H1 (cell line): ENCODE measurements around the gene CACNG1. TPM values are rescaled to one million over a fixed set of nuclear protein-coding genes. Genes with fewer than 3 reads are reported as not detected.

Experiments
- CTCF ChIA-PET: fragments of 300-600 bp; sonication (Branson Sonifier 250); formaldehyde crosslinking; loops from one replicate; lab custom pipeline; 2021; ENCODE audit not compliant: partially characterized antibody; lab: Charles Lee
- POLR2A ChIA-PET: fragments of 300-600 bp; sonication (Branson Sonifier 250); formaldehyde crosslinking; loops from one replicate; lab custom pipeline; 2021; ENCODE audit warnings: inconsistent platforms; ENCODE audit not compliant: partially characterized antibody; lab: Charles Lee
- DNase-seq, 2 experiments: peaks; one replicate each; pipeline versions ENCODE4 v3.0.0 to v3.0.0-alpha.2; 2010 to 2022; ENCODE audit warnings: low spot score in 2 of 2, low read depth in 1 of 2, mixed read lengths in 1 of 2
- FAIRE-seq: peaks from 2 replicates; lab custom pipeline; 2011; peaks lifted over from hg19 to GRCh38; lab: Jason Lieb, UNC
- H2AFZ ChIP-seq: 2 replicates; pipeline ENCODE4 v1.8.1; 2012; ENCODE audit warnings: low read length, inconsistent platforms
- H2AK5ac ChIP-seq: 2 replicates; pipeline ENCODE4 v1.6.1; 2013; ENCODE audit warnings: low read depth, low read length
- H2BK120ac ChIP-seq: replicated peaks from 2 replicates; pipeline ENCODE3; 2013; ENCODE audit warnings: low read depth, low read length, inconsistent platforms
- H2BK12ac ChIP-seq: 2 replicates; pipeline ENCODE4 v1.6.1; 2013; ENCODE audit warnings: low read depth, low read length
- H2BK15ac ChIP-seq: 2 replicates; pipeline ENCODE4 v1.6.1; 2013; ENCODE audit warnings: low read length
- H2BK20ac ChIP-seq: 2 replicates; pipeline ENCODE4 v1.6.1; 2013; ENCODE audit warnings: low read length
- H2BK5ac ChIP-seq: 2 replicates; pipeline ENCODE4 v1.6.1; 2013; ENCODE audit warnings: low read depth, low read length
- H3K14ac ChIP-seq: 2 replicates; pipeline ENCODE4 v1.6.1; 2013; ENCODE audit warnings: inconsistent platforms; ENCODE audit not compliant: insufficient read length
- H3K18ac ChIP-seq: 2 replicates; pipeline ENCODE4 v1.6.1; 2013; ENCODE audit warnings: low read length; ENCODE audit errors: extremely low read depth
- H3K23ac ChIP-seq: 2 replicates; pipeline ENCODE4 v1.6.1; 2013; ENCODE audit warnings: inconsistent platforms; ENCODE audit not compliant: insufficient read length
- H3K23me2 ChIP-seq: 2 replicates; pipeline ENCODE4 v1.6.1; 2013; ENCODE audit warnings: low read depth, low read length
- H3K27ac ChIP-seq: 2 replicates; pipeline ENCODE4 v1.6.1; 2011; ENCODE audit warnings: low read depth, low read length, inconsistent platforms
- H3K27me3 ChIP-seq, 4 experiments: replicated peaks in 1 of 4; 1 replicate in 1 of 4; 2 replicates in 3 of 4; pipeline versions ENCODE4 v1.6.1 to v1.8.1; 2011 to 2013; ENCODE audit warnings: low read length in 3 of 4, mild to moderate bottlenecking in 3 of 4, inconsistent platforms in 2 of 4, mixed read lengths in 2 of 4, moderate library complexity in 1 of 4; ENCODE audit not compliant: control insufficient read depth in 3 of 4, insufficient read depth in 3 of 4; ENCODE audit errors: extremely low read depth in 1 of 4
- H3K36me3 ChIP-seq, 4 experiments: 2 replicates each; pipeline versions ENCODE4 v1.6.1 to v1.8.1; 2011 to 2013; ENCODE audit warnings: mild to moderate bottlenecking in 4 of 4, low read length in 3 of 4, moderate library complexity in 2 of 4, control low read depth in 1 of 4, inconsistent platforms in 1 of 4; ENCODE audit not compliant: insufficient read depth in 4 of 4, control insufficient read depth in 2 of 4
- H3K4ac ChIP-seq: replicated peaks from 2 replicates; pipeline ENCODE3; 2013; ENCODE audit warnings: low read length, low read depth, mixed read lengths, inconsistent platforms; ENCODE audit not compliant: insufficient read length
- H3K4me1 ChIP-seq, 4 experiments: replicated peaks in 1 of 4; 1 replicate in 1 of 4; 2 replicates in 3 of 4; pipeline versions ENCODE4 v1.6.1 to v1.8.1; 2011 to 2013; ENCODE audit warnings: low read length in 3 of 4, inconsistent platforms in 2 of 4, mixed read lengths in 1 of 4; ENCODE audit not compliant: insufficient read depth in 4 of 4, control insufficient read depth in 3 of 4
- H3K4me2 ChIP-seq, 2 experiments: 2 replicates each; pipeline versions ENCODE4 v1.6.1 to v1.8.1; 2011 to 2013; ENCODE audit warnings: low read depth in 2 of 2, low read length in 2 of 2, control low read depth in 1 of 2, inconsistent platforms in 1 of 2, mild to moderate bottlenecking in 1 of 2; ENCODE audit not compliant: insufficient read depth in 1 of 2
- H3K4me3 ChIP-seq, 4 experiments: fragments of 200-600, 300-600 bp in 1 of 4; sonication (generic), shearing (Covaris generic), sonication (Bioruptor Twin) in 1 of 4; 2 replicates each; pipeline versions ENCODE4 v1.5.1 to v1.8.1; 2011 to 2016; ENCODE audit warnings: low read length in 4 of 4, low read depth in 3 of 4, control low read depth in 2 of 4, inconsistent platforms in 2 of 4, mild to moderate bottlenecking in 2 of 4, mixed read lengths in 1 of 4, moderate library complexity in 1 of 4; ENCODE audit not compliant: insufficient read depth in 2 of 4; ENCODE audit errors: extremely low read depth in 1 of 4
- H3K56ac ChIP-seq: replicated peaks from 2 replicates; pipeline ENCODE3; 2013; ENCODE audit warnings: low read depth, mild to moderate bottlenecking, mixed read lengths, low read length, inconsistent platforms; ENCODE audit not compliant: insufficient read length
- H3K79me1 ChIP-seq: 2 replicates; pipeline ENCODE4 v1.6.1; 2013; ENCODE audit warnings: low read depth, low read length, control low read depth
- H3K79me2 ChIP-seq, 2 experiments: 2 replicates each; pipeline versions ENCODE4 v1.6.1 to v1.8.1; 2012 to 2013; ENCODE audit warnings: low read length in 2 of 2, mild to moderate bottlenecking in 2 of 2, inconsistent platforms in 1 of 2; ENCODE audit not compliant: insufficient read depth in 2 of 2, control insufficient read depth in 1 of 2
- H3K9ac ChIP-seq, 4 experiments: replicated peaks in 1 of 4; 1 replicate in 1 of 4; 2 replicates in 3 of 4; pipeline versions ENCODE4 v1.6.1 to v1.8.1; 2011 to 2013; ENCODE audit warnings: low read depth in 3 of 4, low read length in 3 of 4, control low read depth in 2 of 4, mild to moderate bottlenecking in 2 of 4, moderate library complexity in 2 of 4, inconsistent platforms in 1 of 4; ENCODE audit errors: extremely low read depth in 1 of 4
- H3K9me3 ChIP-seq, 2 experiments: 2 replicates each; pipeline versions ENCODE4 v1.6.1 to v1.8.1; 2012 to 2013; ENCODE audit warnings: mild to moderate bottlenecking in 2 of 2, moderate library complexity in 2 of 2, control low read depth in 1 of 2, inconsistent platforms in 1 of 2, low read depth in 1 of 2, low read length in 1 of 2, mixed read lengths in 1 of 2; ENCODE audit not compliant: insufficient read depth in 2 of 2
- H4K20me1 ChIP-seq, 2 experiments: replicated peaks in 1 of 2; 2 replicates each; pipeline versions ENCODE3 to v1.8.1; 2011 to 2013; ENCODE audit warnings: inconsistent platforms in 2 of 2, low read length in 2 of 2, mild to moderate bottlenecking in 1 of 2; ENCODE audit not compliant: insufficient read depth in 2 of 2, control insufficient read depth in 1 of 2
- H4K5ac ChIP-seq: 2 replicates; pipeline ENCODE4 v1.6.1; 2013; ENCODE audit warnings: low read length, low read depth, mixed read lengths, inconsistent platforms; ENCODE audit not compliant: insufficient read length
- H4K8ac ChIP-seq: 2 replicates; pipeline ENCODE4 v1.8.0; 2013; ENCODE audit warnings: mild to moderate bottlenecking, moderate library complexity, low read length, inconsistent platforms; ENCODE audit not compliant: insufficient read depth; ENCODE audit errors: extremely low read depth
- H4K91ac ChIP-seq: replicated peaks from 2 replicates; pipeline ENCODE3; 2013; ENCODE audit warnings: low read length, mixed read lengths, inconsistent platforms; ENCODE audit not compliant: insufficient read length
- CHD2 ChIP-seq: IDR thresholded peaks from 2 replicates; pipeline ENCODE4 v1.6.1; 2012; ENCODE audit warnings: low read length, improper control_type of control experiment
- CREB1 ChIP-seq: IDR thresholded peaks from 2 replicates; pipeline ENCODE4 v1.6.1; 2012; ENCODE audit warnings: inconsistent platforms
- E2F6 ChIP-seq: IDR thresholded peaks from 2 replicates; pipeline ENCODE4 v1.6.1; 2012; ENCODE audit warnings: inconsistent platforms
- EGR1 ChIP-seq: IDR thresholded peaks from 2 replicates; pipeline ENCODE4 v1.6.1; 2011; ENCODE audit warnings: low read depth, low read length, borderline replicate concordance
- HDAC2 ChIP-seq, 2 experiments: fragments of 300-600 bp in 1 of 2; sonication (generic) in 1 of 2; IDR thresholded peaks; 2 replicates each; pipeline ENCODE4 v1.6.1; 2011 to 2012; ENCODE audit warnings: low read depth in 2 of 2, low read length in 2 of 2, mild to moderate bottlenecking in 2 of 2, moderate library complexity in 2 of 2, borderline replicate concordance in 1 of 2, inconsistent platforms in 1 of 2
- HDAC6 ChIP-seq: IDR thresholded peaks from one replicate; pipeline ENCODE4 v1.7.1; 2012; ENCODE audit warnings: low read depth, mild to moderate bottlenecking, inconsistent platforms, low read length, moderate library complexity
- MAFK ChIP-seq: IDR thresholded peaks from 2 replicates; pipeline ENCODE4 v1.6.1; 2012; ENCODE audit warnings: low read depth, mild to moderate bottlenecking, improper control_type of control experiment, low read length
- POU5F1 ChIP-seq: IDR thresholded peaks from 2 replicates; pipeline ENCODE4 v1.6.1; 2011; ENCODE audit warnings: low read depth, mild to moderate bottlenecking, low read length, moderate library complexity
- RBBP5 ChIP-seq: IDR thresholded peaks from 2 replicates; pipeline ENCODE4 v1.7.1; 2012; ENCODE audit warnings: low read depth, mild to moderate bottlenecking, inconsistent platforms, low read length, moderate library complexity, borderline replicate concordance
- RXRA ChIP-seq: IDR thresholded peaks from 2 replicates; pipeline ENCODE4 v1.6.1; 2011; ENCODE audit warnings: low read depth, mild to moderate bottlenecking, low read length, moderate library complexity; ENCODE audit not compliant: insufficient read depth
- SIX5 ChIP-seq: IDR thresholded peaks from 2 replicates; pipeline ENCODE4 v1.6.1; 2011; ENCODE audit warnings: mild to moderate bottlenecking, low read depth, low read length
- SP4 ChIP-seq: IDR thresholded peaks from 2 replicates; pipeline ENCODE4 v1.6.1; 2012; ENCODE audit warnings: low read length, inconsistent platforms
- TAF1 ChIP-seq: IDR thresholded peaks from 2 replicates; pipeline ENCODE4 v1.6.1; 2011; ENCODE audit warnings: mild to moderate bottlenecking, low read depth, low read length
- USF2 ChIP-seq: IDR thresholded peaks from 2 replicates; pipeline ENCODE4 v1.6.1; 2011; ENCODE audit warnings: low read length, improper control_type of control experiment
- WGBS, 2 experiments: shearing (Covaris generic) in 1 of 2; methylation state at CpG; one replicate each; pipeline versions ENCODE4 v1.1.6 to v1.1.7; 2013 to 2015; ENCODE audit warnings: low lambda C conversion rate in 2 of 2, mixed read lengths in 2 of 2, inconsistent platforms in 1 of 2, low coverage in 1 of 2, missing lambda C conversion rate in 1 of 2; ENCODE audit not compliant: insufficient replicate concordance in 2 of 2, insufficient coverage in 1 of 2, insufficient read length in 1 of 2; ENCODE audit errors: extremely low coverage in 1 of 2, missing lambda C conversion rate in 1 of 2; 5-methylcytosine and 5-hydroxymethylcytosine counted together
- polyA plus RNA-seq, 7 experiments: library from polyadenylated mRNA; depleted of rRNA in 3 of 7; stranded (reverse) in 5 of 7; unstranded in 2 of 7; fragments of >200 nt in 5 of 7; fragments of 200-250 nt in 2 of 7; gene quantifications; 1 replicate in 5 of 7; 2 replicates in 1 of 7; 4 replicates in 1 of 7; pipeline versions ENCODE4 v1.2.1 to v1.2.3, GENCODE V29; 2011 to 2013; ENCODE audit warnings: missing spikeins in 2 of 7, mixed read lengths in 2 of 7
- total RNA-seq: library from RNA; stranded (reverse); fragmentation: NEBNext Ultra II Directional; extraction: Animal tissue kit (Norgen Biotek cat#: 25700); gene quantifications from 2 replicates; pipeline ENCODE4 v1.2.1, GENCODE V29; 2021

CACNG1 gene
- total and polyA plus RNA-seq, 2 of the 8 experiments (the other 6 are each of a cell fraction or from before 2014, with no cell fraction given) = not detected

GRCh38 chr17:67068999-67069398 lies 24.6 kb downstream of the CACNG1 start:
- Histone ChIP-seq H2BK20ac (no peak overlapping the region), H3K79me1 (no peaks in the 10 kb centered on the region), H3K18ac (no peak overlapping the region), H3K27ac (no peak overlapping the region), H3K9me3 (no peaks in the 10 kb centered on the region), H3K14ac (no peak overlapping the region), H3K79me2 (no peaks in the 10 kb centered on the region), H3K27me3 (no peaks in the 10 kb centered on the region), H2BK12ac (no peak overlapping the region), H3K56ac (no peak overlapping the region), H2BK5ac (no peak overlapping the region), H4K91ac (no peak overlapping the region), H3K23me2 (no peaks in the 10 kb centered on the region), H2BK15ac (no peak overlapping the region), H3K9ac (no peak overlapping the region), H4K8ac (no peak overlapping the region), H3K4me3 (no peak overlapping the region), H3K36me3 (no peaks in the 10 kb centered on the region), H4K20me1 (no peaks in the 10 kb centered on the region), H3K4me1 (no peaks in the 10 kb centered on the region; a peak in 1 of 7 replicates), H2AK5ac (no peak overlapping the region), H2AFZ (no peak overlapping the region), H4K5ac (no peak overlapping the region), H2BK120ac (no peak overlapping the region), H3K4me2 (no peak overlapping the region), H3K23ac (no peak overlapping the region), H3K4ac (no peak overlapping the region)
- CTCF ChIA-PET = interaction anchor here (0.5 to 3.5 kb wide), 4 partner anchors 13 to 204 kb away, joined by 3 to 13 read pairs (median 4); no protein-coding TSS in a partner anchor
- no peak for DNase-seq
- no peak for FAIRE-seq
- POLR2A ChIA-PET = interaction anchor here (0.6 kb wide), 1 partner anchor 455 kb away, joined by 3 read pairs; no protein-coding TSS in a partner anchor
- WGBS, 2 experiments = 76% methylated on average over 3 of the region's 3 CpGs; no CpG with 5 or more reads in 1 of the 2 experiments
- TF ChIP-seq RBBP5 = no peak
- no peak for TF ChIP-seq SP4
- no peak for TF ChIP-seq SIX5
- TF ChIP-seq USF2 = no peak
- no peak for TF ChIP-seq RXRA
- no peak for TF ChIP-seq HDAC6
- TF ChIP-seq TAF1 = no peak
- no peak for TF ChIP-seq CHD2
- no peak for TF ChIP-seq EGR1
- no peak for TF ChIP-seq E2F6
- TF ChIP-seq CREB1 = no peak
- no peak for TF ChIP-seq MAFK
- no peak for TF ChIP-seq HDAC2 (IDR thresholded peaks at IDR 0.05; ENCODE audit: borderline replicate concordance in 1 of 2, low read depth in 2 of 2, low read length in 2 of 2)
- no peak for TF ChIP-seq POU5F1
